Central memory CD8-positive, alpha-beta T cell (primary cell): Measurements from ENCODE around the gene CLMN.

Experiments used
- ATAC-seq: fragments of 150-1000 bp; cut with Tn5 transposase; replicated peaks from 2 replicates; pipeline ENCODE4 v1.10.0; 2022; ENCODE audit warnings: mild to moderate bottlenecking, moderate FRiP score, moderate number of reproducible peaks; ENCODE audit not compliant: poor library complexity, severe bottlenecking; ENCODE audit errors: extremely low read depth
- DNase-seq, 2 donors: peaks; one replicate each; pipeline ENCODE4 v3.0.0; 2021; ENCODE audit warnings: low spot score in 2 of 2
- H3K27ac Mint-ChIP-seq: one replicate; pipeline ENCODE4 v1.8.0; 2022; ENCODE audit warnings: low read depth, mild to moderate bottlenecking, moderate library complexity, mixed read lengths
- H3K27me3 Mint-ChIP-seq: one replicate; pipeline ENCODE4 v1.8.0; 2022; ENCODE audit warnings: mixed read lengths
- H3K36me3 Mint-ChIP-seq: one replicate; pipeline ENCODE4 v1.8.0; 2022; ENCODE audit warnings: mild to moderate bottlenecking, moderate library complexity, mixed read lengths; ENCODE audit not compliant: insufficient read depth
- H3K4me1 Mint-ChIP-seq: one replicate; pipeline ENCODE4 v1.8.0; 2022; ENCODE audit warnings: mixed read lengths
- H3K4me3 Mint-ChIP-seq: one replicate; pipeline ENCODE4 v1.8.0; 2022; ENCODE audit warnings: mild to moderate bottlenecking, moderate library complexity, mixed read lengths
- H3K9me3 Mint-ChIP-seq: one replicate; pipeline ENCODE4 v1.8.0; 2022; ENCODE audit warnings: mixed read lengths

CLMN gene

GRCh38 chr14:95264271-95264973 lies 55.3 kb downstream of the CLMN start:
- Mint-ChIP-seq H3K27ac (no peak overlapping the region), H3K36me3 (no peaks in the 10 kb centered on the region), H3K9me3 (no peaks in the 10 kb centered on the region), H3K27me3 (no peaks in the 10 kb centered on the region), H3K4me3 (no peak overlapping the region), H3K4me1 (peaks cover 17% of the 10 kb centered on the region)
- no peak for DNase-seq
- ATAC-seq, result no peak

- H3K27me3 Mint-ChIP-seq, result no peaks in the 10 kb centered on the region
- H3K36me3 Mint-ChIP-seq, result no peaks in the 10 kb centered on the region
- ATAC-seq (no peak), DNase-seq (no peak)
- no peak overlapping the region for H3K27ac Mint-ChIP-seq
- no peaks in the 10 kb centered on the region for H3K9me3 Mint-ChIP-seq
- no peak overlapping the region for H3K4me3 Mint-ChIP-seq
- peaks cover 17% of the 10 kb centered on the region for H3K4me1 Mint-ChIP-seq
Observed at GRCh38 chr14:95263527-95264231, 56.0 kb downstream of the CLMN start.

- H3K27ac Mint-ChIP-seq, result no peak overlapping the region
Observed at GRCh38 chr14:95262511-95262891, 57.2 kb downstream of the CLMN start.

GRCh38 chr14:95261616-95262510 lies 57.8 kb downstream of the CLMN start:
- no peaks in the 10 kb centered on the region for H3K9me3 Mint-ChIP-seq
- no peak overlapping the region for H3K4me3 Mint-ChIP-seq
- H3K27ac Mint-ChIP-seq, result no peak overlapping the region
- peaks cover 10% of the 10 kb centered on the region for H3K4me1 Mint-ChIP-seq
- DNase-seq, result no peak
- H3K27me3 Mint-ChIP-seq, result no peaks in the 10 kb centered on the region
- ATAC-seq, result no peak
- H3K36me3 Mint-ChIP-seq, result no peaks in the 10 kb centered on the region

More at GRCh38 chr14:95262511-95262891, 57.2 kb downstream of the CLMN start:
- DNase-seq (no peak), ATAC-seq (no peak)
- Mint-ChIP-seq H3K27me3 (no peaks in the 10 kb centered on the region), H3K4me3 (no peak overlapping the region), H3K9me3 (no peaks in the 10 kb centered on the region), H3K36me3 (no peaks in the 10 kb centered on the region), H3K4me1 (peaks cover 16% of the 10 kb centered on the region)

GRCh38 chr14:95260537-95261361 lies 59.0 kb downstream of the CLMN start:
- no peak for DNase-seq
- ATAC-seq, result no peak
- Mint-ChIP-seq H3K27ac (no peak overlapping the region), H3K27me3 (no peaks in the 10 kb centered on the region), H3K36me3 (no peaks in the 10 kb centered on the region), H3K9me3 (no peaks in the 10 kb centered on the region), H3K4me3 (no peak overlapping the region), H3K4me1 (peaks cover 5% of the 10 kb centered on the region)

- DNase-seq, result no peak
- no peak for ATAC-seq
- no peaks in the 10 kb centered on the region for H3K27me3 Mint-ChIP-seq
- H3K9me3 Mint-ChIP-seq, result no peaks in the 10 kb centered on the region
- H3K4me3 Mint-ChIP-seq, result no peak overlapping the region
- no peaks in the 10 kb centered on the region for H3K36me3 Mint-ChIP-seq
- no peaks in the 10 kb centered on the region for H3K4me1 Mint-ChIP-seq
- no peak overlapping the region for H3K27ac Mint-ChIP-seq
Observed at GRCh38 chr14:95258754-95259593, 60.7 kb downstream of the CLMN start.

- Mint-ChIP-seq H3K27me3 (no peaks in the 10 kb centered on the region), H3K4me1 (no peaks in the 10 kb centered on the region), H3K36me3 (no peaks in the 10 kb centered on the region), H3K4me3 (no peak overlapping the region), H3K27ac (no peak overlapping the region), H3K9me3 (no peaks in the 10 kb centered on the region)
- ATAC-seq, result no peak
- DNase-seq, result no peak
Observed at GRCh38 chr14:95258156-95258555, 61.6 kb downstream of the CLMN start.

GRCh38 chr14:95257521-95257920 lies 62.2 kb downstream of the CLMN start:
- Mint-ChIP-seq H3K4me1 (no peaks in the 10 kb centered on the region), H3K27me3 (no peaks in the 10 kb centered on the region), H3K36me3 (no peaks in the 10 kb centered on the region), H3K27ac (no peak overlapping the region), H3K4me3 (no peak overlapping the region), H3K9me3 (no peaks in the 10 kb centered on the region)
- DNase-seq (no peak), ATAC-seq (no peak)

GRCh38 chr14:95256776-95257060 lies 63.0 kb downstream of the CLMN start:
- H3K9me3 Mint-ChIP-seq, result no peaks in the 10 kb centered on the region
- H3K36me3 Mint-ChIP-seq, result no peaks in the 10 kb centered on the region
- no peak overlapping the region for H3K27ac Mint-ChIP-seq
- H3K27me3 Mint-ChIP-seq, result peaks cover under 1% of the 10 kb centered on the region
- DNase-seq (no peak), ATAC-seq (no peak)
- no peak overlapping the region for H3K4me3 Mint-ChIP-seq
- no peaks in the 10 kb centered on the region for H3K4me1 Mint-ChIP-seq

- Mint-ChIP-seq H3K27me3 (peaks cover 6% of the 10 kb centered on the region), H3K4me1 (no peaks in the 10 kb centered on the region), H3K9me3 (no peaks in the 10 kb centered on the region), H3K36me3 (no peaks in the 10 kb centered on the region), H3K4me3 (no peak overlapping the region), H3K27ac (no peak overlapping the region)
- no peak for ATAC-seq
- no peak for DNase-seq
Observed at GRCh38 chr14:95256002-95256775, 63.5 kb downstream of the CLMN start.

- peaks cover 13% of the 10 kb centered on the region for H3K27me3 Mint-ChIP-seq
- DNase-seq, result no peak
- no peaks in the 10 kb centered on the region for H3K4me1 Mint-ChIP-seq
- no peaks in the 10 kb centered on the region for H3K36me3 Mint-ChIP-seq
- no peak for ATAC-seq
- H3K27ac Mint-ChIP-seq, result no peak overlapping the region
- no peaks in the 10 kb centered on the region for H3K9me3 Mint-ChIP-seq
- no peak overlapping the region for H3K4me3 Mint-ChIP-seq
Observed at GRCh38 chr14:95255487-95255886, 64.2 kb downstream of the CLMN start.
